ENCODE results near the gene USH2A.

Gene USH2A

GRCh38 chr1:215780139-215780538 lies 643.1 kb downstream of the USH2A start:
- DNase-seq (ENCODE audit: low spot score), result no peak

GRCh38 chr1:215779729-215780128 lies 643.5 kb downstream of the USH2A start:
- DNase-seq (ENCODE audit: low spot score), result no peak

GRCh38 chr1:215777370-215777925 lies 645.8 kb downstream of the USH2A start:
- no peak for DNase-seq (ENCODE audit: low spot score)

GRCh38 chr1:215776336-215776735 lies 646.9 kb downstream of the USH2A start:
- DNase-seq (ENCODE audit: low spot score), result no peak

GRCh38 chr1:215772151-215772550 lies 651.1 kb downstream of the USH2A start:
- no peak for DNase-seq (ENCODE audit: low spot score)

GRCh38 chr1:215768303-215768702 lies 654.9 kb downstream of the USH2A start:
- DNase-seq (ENCODE audit: low spot score), result no peak

GRCh38 chr1:215767761-215768160 lies 655.5 kb downstream of the USH2A start:
- no peak for DNase-seq (ENCODE audit: low spot score)

GRCh38 chr1:215766521-215766920 lies 656.7 kb downstream of the USH2A start:
- no peak for DNase-seq (ENCODE audit: low spot score)

- DNase-seq (ENCODE audit: low spot score), result no peak
Measured at GRCh38 chr1:215765833-215766232, 657.4 kb downstream of the USH2A start.

- DNase-seq (ENCODE audit: low spot score), result no peak
Measured at GRCh38 chr1:215761446-215761845, 661.8 kb downstream of the USH2A start.

- DNase-seq (ENCODE audit: low spot score), result no peak
Measured at GRCh38 chr1:215754112-215754511, 669.1 kb downstream of the USH2A start.

- DNase-seq (ENCODE audit: low spot score), result no peak
Measured at GRCh38 chr1:215749414-215749813, 673.8 kb downstream of the USH2A start.

- DNase-seq (ENCODE audit: low spot score), result no peak
Measured at GRCh38 chr1:215748431-215748830, 674.8 kb downstream of the USH2A start.

- no peak for DNase-seq (ENCODE audit: low spot score)
Measured at GRCh38 chr1:215744419-215744818, 678.8 kb downstream of the USH2A start.

GRCh38 chr1:215739025-215739424 lies 684.2 kb downstream of the USH2A start:
- no peak for DNase-seq (ENCODE audit: low spot score)

GRCh38 chr1:215731699-215732098 lies 691.5 kb downstream of the USH2A start:
- no peak for DNase-seq (ENCODE audit: low spot score)

GRCh38 chr1:215730600-215730999 lies 692.6 kb downstream of the USH2A start:
- no peak for DNase-seq (ENCODE audit: low spot score)

GRCh38 chr1:215728169-215728568 lies 695.1 kb downstream of the USH2A start:
- DNase-seq (ENCODE audit: low spot score), result no peak

- no peak for DNase-seq (ENCODE audit: low spot score)
Measured at GRCh38 chr1:215720126-215720525, 703.1 kb downstream of the USH2A start.

- DNase-seq (ENCODE audit: low spot score), result no peak
Measured at GRCh38 chr1:215719552-215719951, 703.7 kb downstream of the USH2A start.

GRCh38 chr1:215718575-215719287 lies 704.5 kb downstream of the USH2A start:
- no peak for DNase-seq (ENCODE audit: low spot score)

- DNase-seq (ENCODE audit: low spot score), result no peak
Measured at GRCh38 chr1:215717677-215718426, 705.4 kb downstream of the USH2A start.

GRCh38 chr1:215710899-215711225 lies 712.4 kb downstream of the USH2A start:
- DNase-seq (ENCODE audit: low spot score), result no peak

Measured in hematopoietic multipotent progenitor cell treated with erythropoietin and hydrocortisone succinate and interleukin-3 and kit ligand, for 17 days (in vitro differentiated cells).